ENCODE measurements around the gene LNX2.

GRCh38 chr13:27627380-27627779 is 7.1 kb upstream of the LNX2 start:
- TF ChIP-seq CTCF (IDR thresholded peaks at IDR 0.05) = no peak
- TF ChIP-seq POLR2A (IDR thresholded peaks at IDR 0.05) = no peak
